ENCODE data around the gene LDLRAD4.

LDLRAD4 gene

DNA sequence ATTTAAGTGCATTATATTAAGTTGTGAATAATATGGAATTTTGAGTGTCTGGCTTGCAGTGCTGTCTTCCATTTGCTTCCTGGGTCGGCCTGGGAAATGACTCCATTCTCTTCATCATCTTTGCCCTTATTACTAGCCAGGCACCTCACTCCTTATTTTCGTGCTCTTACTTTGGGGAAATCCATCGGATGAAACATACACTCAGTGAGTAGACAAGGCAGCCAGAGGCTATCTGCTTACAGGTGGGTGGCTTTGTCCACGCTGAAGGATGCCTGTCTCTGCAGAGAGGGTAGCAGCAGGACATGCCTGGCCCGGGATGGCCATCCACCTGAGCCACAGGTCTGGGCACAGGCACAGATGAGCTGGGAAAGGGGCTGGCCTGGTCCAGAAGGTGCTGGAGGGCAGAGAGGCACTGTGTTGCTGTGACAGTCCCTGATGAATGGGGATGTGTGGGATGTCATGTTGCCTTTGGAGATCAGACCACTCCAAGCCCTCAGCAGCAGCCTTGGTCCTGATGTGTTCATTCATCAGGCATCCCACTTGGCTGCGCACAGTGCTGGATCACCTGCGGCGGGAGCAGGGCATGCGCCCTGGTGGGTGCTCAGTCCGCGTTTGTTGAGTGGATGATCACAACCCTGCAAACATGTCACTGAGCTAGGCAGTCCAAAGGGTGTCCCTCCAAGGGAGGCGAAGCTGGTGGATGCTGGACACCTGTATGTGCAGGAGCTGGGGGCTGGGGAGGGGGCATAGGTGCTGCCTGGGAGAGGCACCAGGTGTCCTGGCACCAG, 236.0 kb downstream of the LDLRAD4 start:
- Histone ChIP-seq H3K27ac (no peak overlapping the region), H4K20me1 (ENCODE audit: insufficient read depth) (no peaks in the 10 kb centered on the region), H3K27me3 (ENCODE audit: insufficient read depth, low read depth) (no peaks in the 10 kb centered on the region), H3K79me2 (ENCODE audit: insufficient read depth, low read depth) (no peaks in the 10 kb centered on the region), H2AFZ (ENCODE audit: low read depth) (no peak overlapping the region), H3K36me3 (ENCODE audit: insufficient read depth) (no peaks in the 10 kb centered on the region), H3K4me3 (IDR thresholded peaks at IDR 0.05; ENCODE audit: insufficient read depth, low read depth, low read length) (no peak overlapping the region), H3K9ac (no peak overlapping the region), H3K4me1 (ENCODE audit: low read depth, poor library complexity, severe bottlenecking) (no peaks in the 10 kb centered on the region), H3K4me2 (no peak overlapping the region)
- TF ChIP-seq, protein P1, sequence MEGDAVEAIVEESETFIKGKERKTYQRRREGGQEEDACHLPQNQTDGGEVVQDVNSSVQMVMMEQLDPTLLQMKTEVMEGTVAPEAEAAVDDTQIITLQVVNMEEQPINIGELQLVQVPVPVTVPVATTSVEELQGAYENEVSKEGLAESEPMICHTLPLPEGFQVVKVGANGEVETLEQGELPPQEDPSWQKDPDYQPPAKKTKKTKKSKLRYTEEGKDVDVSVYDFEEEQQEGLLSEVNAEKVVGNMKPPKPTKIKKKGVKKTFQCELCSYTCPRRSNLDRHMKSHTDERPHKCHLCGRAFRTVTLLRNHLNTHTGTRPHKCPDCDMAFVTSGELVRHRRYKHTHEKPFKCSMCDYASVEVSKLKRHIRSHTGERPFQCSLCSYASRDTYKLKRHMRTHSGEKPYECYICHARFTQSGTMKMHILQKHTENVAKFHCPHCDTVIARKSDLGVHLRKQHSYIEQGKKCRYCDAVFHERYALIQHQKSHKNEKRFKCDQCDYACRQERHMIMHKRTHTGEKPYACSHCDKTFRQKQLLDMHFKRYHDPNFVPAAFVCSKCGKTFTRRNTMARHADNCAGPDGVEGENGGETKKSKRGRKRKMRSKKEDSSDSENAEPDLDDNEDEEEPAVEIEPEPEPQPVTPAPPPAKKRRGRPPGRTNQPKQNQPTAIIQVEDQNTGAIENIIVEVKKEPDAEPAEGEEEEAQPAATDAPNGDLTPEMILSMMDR (conservative IDR thresholded peaks at IDR 0.05; ENCODE audit: low read depth, low read length): no peak

DNA sequence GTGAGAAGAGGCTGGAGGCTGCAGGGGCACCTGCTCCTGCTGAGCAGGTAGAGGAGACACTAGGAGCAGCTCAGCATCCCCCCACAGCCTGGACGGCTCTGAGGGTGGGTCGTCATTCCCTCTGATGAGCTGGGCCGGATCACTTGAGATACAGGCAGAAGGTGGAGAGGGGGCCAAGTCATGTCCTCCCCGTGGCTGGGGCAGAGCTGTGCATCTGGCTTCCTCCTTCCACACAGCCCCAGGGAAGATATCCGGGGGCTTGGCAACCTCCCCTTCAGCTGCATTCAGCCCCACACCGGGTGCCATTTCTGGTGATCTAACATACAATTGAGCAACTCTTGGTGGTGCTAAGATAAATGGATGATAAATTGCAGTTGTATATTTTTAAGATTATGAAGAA, 236.9 kb downstream of the LDLRAD4 start:
- Histone ChIP-seq H4K20me1 (ENCODE audit: insufficient read depth) (no peaks in the 10 kb centered on the region), H3K36me3 (ENCODE audit: insufficient read depth) (no peaks in the 10 kb centered on the region), H3K27ac (no peak overlapping the region), H3K4me3 (IDR thresholded peaks at IDR 0.05; ENCODE audit: insufficient read depth, low read depth, low read length) (no peak overlapping the region), H2AFZ (ENCODE audit: low read depth) (no peak overlapping the region), H3K4me1 (ENCODE audit: low read depth, poor library complexity, severe bottlenecking) (no peaks in the 10 kb centered on the region), H3K27me3 (ENCODE audit: insufficient read depth, low read depth) (no peaks in the 10 kb centered on the region), H3K4me2 (no peak overlapping the region), H3K9ac (no peak overlapping the region), H3K79me2 (ENCODE audit: insufficient read depth, low read depth) (no peaks in the 10 kb centered on the region)
- TF ChIP-seq, protein P1 (conservative IDR thresholded peaks at IDR 0.05; ENCODE audit: low read depth, low read length): no peak

DNA sequence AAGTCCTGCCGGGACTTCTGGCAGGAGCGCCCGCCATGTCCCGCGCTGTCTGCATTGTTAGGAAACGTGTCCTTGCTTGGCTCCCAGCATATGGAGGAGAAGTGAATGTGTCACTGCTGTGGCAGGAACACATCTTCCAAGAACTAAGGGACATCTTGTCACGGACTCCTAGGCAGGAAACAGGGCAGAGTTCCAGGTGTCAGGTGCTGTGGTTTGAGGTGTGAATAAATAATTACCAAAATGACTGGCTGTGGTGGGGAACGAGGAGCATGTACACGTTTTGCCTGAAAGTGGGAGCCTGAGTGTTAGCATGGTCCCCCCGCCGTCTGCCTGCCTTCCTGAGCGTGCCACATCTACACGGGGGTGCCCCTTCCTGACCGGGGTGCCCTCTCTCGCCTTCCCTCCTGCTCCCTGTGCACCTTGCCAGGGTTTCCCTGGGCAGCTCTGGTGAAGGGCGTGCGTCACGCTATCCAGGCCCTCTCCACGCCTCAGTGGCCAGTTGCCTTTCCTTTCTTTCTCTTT, 237.5 kb downstream of the LDLRAD4 start:
- Histone ChIP-seq H2AFZ (ENCODE audit: low read depth) (no peak overlapping the region), H3K36me3 (ENCODE audit: insufficient read depth) (no peaks in the 10 kb centered on the region), H3K9ac (no peak overlapping the region)

GRCh38 chr18:13456736-13457271, 238.2 kb downstream of the LDLRAD4 start:
- Histone ChIP-seq H3K9ac (no peak overlapping the region), H3K4me3 (IDR thresholded peaks at IDR 0.05; ENCODE audit: insufficient read depth, low read depth, low read length) (no peak overlapping the region), H2AFZ (ENCODE audit: low read depth) (no peak overlapping the region), H4K20me1 (ENCODE audit: insufficient read depth) (no peaks in the 10 kb centered on the region), H3K27me3 (ENCODE audit: insufficient read depth, low read depth) (no peaks in the 10 kb centered on the region), H3K36me3 (ENCODE audit: insufficient read depth) (no peaks in the 10 kb centered on the region), H3K4me2 (no peak overlapping the region), H3K4me1 (ENCODE audit: low read depth, poor library complexity, severe bottlenecking) (no peaks in the 10 kb centered on the region), H3K79me2 (ENCODE audit: insufficient read depth, low read depth) (no peaks in the 10 kb centered on the region), H3K27ac (no peak overlapping the region)
- TF ChIP-seq, protein P1 (conservative IDR thresholded peaks at IDR 0.05; ENCODE audit: low read depth, low read length): no peak

More for the DNA sequence above, 237.5 kb downstream of the LDLRAD4 start:
- Histone ChIP-seq H3K79me2 (ENCODE audit: insufficient read depth, low read depth) (no peaks in the 10 kb centered on the region), H3K4me1 (ENCODE audit: low read depth, poor library complexity, severe bottlenecking) (no peaks in the 10 kb centered on the region), H3K4me3 (IDR thresholded peaks at IDR 0.05; ENCODE audit: insufficient read depth, low read depth, low read length) (no peak overlapping the region), H3K27ac (no peak overlapping the region), H3K27me3 (ENCODE audit: insufficient read depth, low read depth) (no peaks in the 10 kb centered on the region), H3K4me2 (no peak overlapping the region), H4K20me1 (ENCODE audit: insufficient read depth) (no peaks in the 10 kb centered on the region)
- TF ChIP-seq, protein P1 (conservative IDR thresholded peaks at IDR 0.05; ENCODE audit: low read depth, low read length): no peak
